HepG2 (cell line): ENCODE measurements around the gene TTBK2. TPM values are rescaled to one million over a fixed set of nuclear protein-coding genes. Genes with fewer than 3 reads are reported as not detected.
A peak's percentile ranks its signal among the peaks of the same experiment; 100 is the strongest.

Experiments used
- ARID2 ChIP-seq: sonication (generic); formaldehyde crosslinking; IDR thresholded peaks from 2 replicates; pipeline ENCODE4 v1.8.1; 2022; ENCODE audit warnings: mild to moderate bottlenecking, missing genetic modification reagents, borderline replicate concordance
- CEBPB ChIP-seq: IDR thresholded peaks from 2 replicates; pipeline ENCODE4 v1.6.1; 2011; ENCODE audit warnings: low read depth, low read length, improper control_type of control experiment, borderline replicate concordance
- ELF3 ChIP-seq: IDR thresholded peaks from 2 replicates; pipeline ENCODE4 v1.6.1; 2016; ENCODE audit warnings: missing genetic modification reagents, missing compliant biosample characterization
- ETV6 ChIP-seq: sonication (generic); formaldehyde crosslinking; conservative IDR thresholded peaks from 2 replicates; pipeline ENCODE4 v1.4.0; 2020; ENCODE audit warnings: missing genetic modification reagents
- FOXJ3 ChIP-seq: sonication (generic); formaldehyde crosslinking; IDR thresholded peaks from 2 replicates; pipeline ENCODE4 v1.4.0; 2020; ENCODE audit warnings: missing genetic modification reagents, mild to moderate bottlenecking, borderline replicate concordance
- HOXA3 ChIP-seq: sonication (generic); formaldehyde crosslinking; IDR thresholded peaks from 2 replicates; pipeline ENCODE4 v1.5.0; 2020; ENCODE audit warnings: missing genetic modification reagents
- KLF9 ChIP-seq: IDR thresholded peaks from 2 replicates; pipeline ENCODE4 v1.6.1; 2016; ENCODE audit warnings: low read depth
- MED8 ChIP-seq: sonication (generic); formaldehyde crosslinking; IDR thresholded peaks from 2 replicates; pipeline ENCODE4 v1.8.1; 2023; ENCODE audit warnings: mild to moderate bottlenecking, missing genetic modification reagents; ENCODE audit not compliant: insufficient replicate concordance
- RBFOX2 ChIP-seq: fragments of 200-400 bp; formaldehyde crosslinking; IDR thresholded peaks from 2 replicates; pipeline ENCODE4 v1.6.1; 2017; ENCODE audit warnings: low read depth, mild to moderate bottlenecking, low read length
- SALL1 ChIP-seq: sonication (generic); formaldehyde crosslinking; IDR thresholded peaks from 2 replicates; pipeline ENCODE4 v1.8.0; 2022; ENCODE audit warnings: mild to moderate bottlenecking, missing genetic modification reagents
- SALL2 ChIP-seq: sonication (generic); formaldehyde crosslinking; IDR thresholded peaks from 2 replicates; pipeline ENCODE4 v1.8.1; 2023; ENCODE audit warnings: mild to moderate bottlenecking, missing genetic modification reagents, inconsistent platforms
- ZBTB21 ChIP-seq: sonication (generic); formaldehyde crosslinking; IDR thresholded peaks from 2 replicates; pipeline ENCODE4 v1.4.0; 2020; ENCODE audit warnings: missing genetic modification reagents
- ZBTB8A ChIP-seq: sonication (generic); formaldehyde crosslinking; IDR thresholded peaks from 2 replicates; pipeline ENCODE4 v1.4.0; 2020; ENCODE audit warnings: mild to moderate bottlenecking, low read depth, missing genetic modification reagents, borderline replicate concordance
- ZNF331 ChIP-seq: sonication (generic); formaldehyde crosslinking; IDR thresholded peaks from 2 replicates; pipeline ENCODE4 v1.4.0; 2020; ENCODE audit warnings: missing genetic modification reagents
- polyA plus RNA-seq, 8 experiments: library from polyadenylated mRNA; depleted of rRNA in 3 of 8; stranded (reverse) in 7 of 8; unstranded in 1 of 8; fragments of >200 nt; fragmentation: Illumina TruSeq in 4 of 8; extraction: Trizol in 4 of 8; gene quantifications; 2 replicates each; pipeline versions ENCODE4 v1.2.1 to v1.2.3, GENCODE V29; 2011 to 2016; ENCODE audit warnings: low read depth in 4 of 8, missing spikeins in 1 of 8, mixed read lengths in 1 of 8; ENCODE audit not compliant: insufficient read depth in 1 of 8
- total RNA-seq, 5 experiments: library from RNA; depleted of rRNA; stranded (reverse); fragments of >200 nt; fragmentation: Illumina TruSeq; extraction: Trizol; gene quantifications; 2 replicates each; pipeline ENCODE4 v1.2.3, GENCODE V29; 2016; ENCODE audit warnings: low read depth in 1 of 5
- TF ChIP-seq, protein P1 (sequence below): sonication (generic); formaldehyde crosslinking; IDR thresholded peaks from 2 replicates; pipeline ENCODE4 v1.5.1; 2020; ENCODE audit warnings: missing genetic modification reagents, mild to moderate bottlenecking, borderline replicate concordance
- TF ChIP-seq, protein P2 (sequence below): sonication (generic); formaldehyde crosslinking; IDR thresholded peaks from 2 replicates; pipeline ENCODE4 v1.4.0; 2020; ENCODE audit warnings: mild to moderate bottlenecking, missing genetic modification reagents
- TF ChIP-seq, protein P3 (sequence below): sonication (generic); formaldehyde crosslinking; IDR thresholded peaks from 2 replicates; pipeline ENCODE4 v1.4.0; 2020; ENCODE audit warnings: low read depth, mild to moderate bottlenecking, missing genetic modification reagents
- TF ChIP-seq, protein P4 (sequence below): sonication (generic); formaldehyde crosslinking; IDR thresholded peaks from 2 replicates; pipeline ENCODE4 v1.5.0; 2020; ENCODE audit warnings: mild to moderate bottlenecking, low read depth, missing genetic modification reagents, borderline replicate concordance
- TF ChIP-seq, protein P5 (sequence below): sonication (generic); formaldehyde crosslinking; IDR thresholded peaks from 2 replicates; pipeline ENCODE4 v1.4.0; 2020; ENCODE audit warnings: missing genetic modification reagents, borderline replicate concordance
- TF ChIP-seq, protein P6 (sequence below): IDR thresholded peaks from 2 replicates; pipeline ENCODE4 v1.6.1; 2018; ENCODE audit warnings: missing genetic modification reagents

The TTBK2 gene
- total and polyA plus RNA-seq, 2 of the 13 experiments (the other 11 are each of a cell fraction or from before 2014, with no cell fraction given) = 5.1 to 7.4 TPM

DNA sequence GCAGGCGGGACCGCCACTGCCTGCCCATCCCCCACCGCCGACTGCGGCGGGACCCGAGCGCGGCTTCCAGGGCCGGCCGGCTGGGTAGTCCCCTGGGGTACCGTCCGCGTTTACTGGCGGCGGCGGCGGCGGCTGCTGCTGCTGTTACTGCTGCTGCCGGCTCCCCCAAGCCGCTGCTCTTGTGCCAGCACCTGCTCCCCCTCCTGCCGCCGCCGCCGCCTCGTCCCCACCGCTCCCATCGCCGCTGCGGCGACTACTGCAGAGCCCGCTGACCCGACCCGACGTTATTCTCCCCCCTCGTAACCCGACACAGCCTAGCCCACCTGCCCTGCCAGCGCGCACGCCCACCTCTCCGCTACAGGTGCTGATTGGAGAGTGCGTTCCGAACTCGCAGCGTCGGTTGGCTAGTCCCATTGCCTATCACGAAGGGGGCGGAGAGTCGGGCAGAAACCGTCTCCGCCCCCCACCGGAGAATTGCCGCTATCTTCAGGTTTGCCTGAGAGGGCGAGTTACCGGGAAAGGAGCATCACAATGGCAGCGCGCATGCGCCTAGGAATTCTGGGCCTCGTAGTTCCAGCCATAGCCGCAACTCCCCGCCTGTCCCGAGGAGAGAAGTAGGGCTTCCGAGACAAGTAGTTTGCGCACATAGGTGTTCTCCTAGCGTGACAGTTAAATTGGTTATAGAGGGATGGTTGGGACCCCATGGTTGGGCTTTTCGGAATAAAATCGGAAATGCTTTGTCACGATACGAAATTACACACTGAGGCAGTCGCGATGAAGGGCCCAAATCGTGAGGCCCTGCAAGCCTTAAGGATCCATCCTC is at the start of gene TTBK2 (continued):
- no peak for TF ChIP-seq ZBTB8A (CRISPR knock-in tag)
- no peak for TF ChIP-seq MED8
- TF ChIP-seq FOXJ3 (CRISPR knock-in tag) = no peak
- TF ChIP-seq ARID2 = no peak
- TF ChIP-seq ELF3 (CRISPR knock-in tag) = peak; percentile 71; the same call in 1 of the 2 replicates
- TF ChIP-seq, protein P1, sequence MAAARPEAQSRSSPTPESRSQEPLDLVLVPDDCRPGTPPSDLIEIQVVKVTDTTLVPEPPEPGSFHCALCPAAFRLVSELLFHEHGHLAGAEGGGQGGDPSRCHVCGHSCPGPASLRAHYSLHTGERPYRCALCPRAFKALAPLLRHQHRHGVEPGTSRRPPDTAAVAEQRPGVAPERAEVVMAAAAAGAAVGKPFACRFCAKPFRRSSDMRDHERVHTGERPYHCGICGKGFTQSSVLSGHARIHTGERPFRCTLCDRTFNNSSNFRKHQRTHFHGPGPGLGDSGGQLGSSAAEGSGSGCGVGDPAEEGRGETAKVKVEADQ (CRISPR knock-in tag) = no peak
- peak; percentile 20; the same call in 1 of the 2 replicates for TF ChIP-seq ZNF331 (CRISPR knock-in tag)
- TF ChIP-seq, protein P2, sequence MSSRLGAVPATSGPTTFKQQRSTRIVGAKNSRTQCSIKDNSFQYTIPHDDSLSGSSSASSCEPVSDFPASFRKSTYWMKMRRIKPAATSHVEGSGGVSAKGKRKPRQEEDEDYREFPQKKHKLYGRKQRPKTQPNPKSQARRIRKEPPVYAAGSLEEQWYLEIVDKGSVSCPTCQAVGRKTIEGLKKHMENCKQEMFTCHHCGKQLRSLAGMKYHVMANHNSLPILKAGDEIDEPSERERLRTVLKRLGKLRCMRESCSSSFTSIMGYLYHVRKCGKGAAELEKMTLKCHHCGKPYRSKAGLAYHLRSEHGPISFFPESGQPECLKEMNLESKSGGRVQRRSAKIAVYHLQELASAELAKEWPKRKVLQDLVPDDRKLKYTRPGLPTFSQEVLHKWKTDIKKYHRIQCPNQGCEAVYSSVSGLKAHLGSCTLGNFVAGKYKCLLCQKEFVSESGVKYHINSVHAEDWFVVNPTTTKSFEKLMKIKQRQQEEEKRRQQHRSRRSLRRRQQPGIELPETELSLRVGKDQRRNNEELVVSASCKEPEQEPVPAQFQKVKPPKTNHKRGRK (CRISPR knock-in tag) = no peak
- TF ChIP-seq ZBTB21 (CRISPR knock-in tag) = no peak
- TF ChIP-seq CEBPB = no peak
- TF ChIP-seq, protein P3, sequence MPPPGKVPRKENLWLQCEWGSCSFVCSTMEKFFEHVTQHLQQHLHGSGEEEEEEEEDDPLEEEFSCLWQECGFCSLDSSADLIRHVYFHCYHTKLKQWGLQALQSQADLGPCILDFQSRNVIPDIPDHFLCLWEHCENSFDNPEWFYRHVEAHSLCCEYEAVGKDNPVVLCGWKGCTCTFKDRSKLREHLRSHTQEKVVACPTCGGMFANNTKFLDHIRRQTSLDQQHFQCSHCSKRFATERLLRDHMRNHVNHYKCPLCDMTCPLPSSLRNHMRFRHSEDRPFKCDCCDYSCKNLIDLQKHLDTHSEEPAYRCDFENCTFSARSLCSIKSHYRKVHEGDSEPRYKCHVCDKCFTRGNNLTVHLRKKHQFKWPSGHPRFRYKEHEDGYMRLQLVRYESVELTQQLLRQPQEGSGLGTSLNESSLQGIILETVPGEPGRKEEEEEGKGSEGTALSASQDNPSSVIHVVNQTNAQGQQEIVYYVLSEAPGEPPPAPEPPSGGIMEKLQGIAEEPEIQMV (CRISPR knock-in tag) = no peak
- TF ChIP-seq RBFOX2 = peak; percentile 83
- TF ChIP-seq HOXA3 = peak; percentile 71; the same call in 1 of the 2 replicates
- TF ChIP-seq, protein P4, sequence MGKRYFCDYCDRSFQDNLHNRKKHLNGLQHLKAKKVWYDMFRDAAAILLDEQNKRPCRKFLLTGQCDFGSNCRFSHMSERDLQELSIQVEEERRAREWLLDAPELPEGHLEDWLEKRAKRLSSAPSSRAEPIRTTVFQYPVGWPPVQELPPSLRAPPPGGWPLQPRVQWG = no peak
- TF ChIP-seq SALL2 (CRISPR knock-in tag) = 0 out of 2 replicates have a peak, but pooled peaks have one; percentile 31
- no peak for TF ChIP-seq ETV6 (CRISPR knock-in tag)
- peak; percentile 54; the same call in 1 of the 2 replicates for TF ChIP-seq SALL1
- TF ChIP-seq KLF9 (CRISPR knock-in tag) = no peak
- TF ChIP-seq, protein P5, sequence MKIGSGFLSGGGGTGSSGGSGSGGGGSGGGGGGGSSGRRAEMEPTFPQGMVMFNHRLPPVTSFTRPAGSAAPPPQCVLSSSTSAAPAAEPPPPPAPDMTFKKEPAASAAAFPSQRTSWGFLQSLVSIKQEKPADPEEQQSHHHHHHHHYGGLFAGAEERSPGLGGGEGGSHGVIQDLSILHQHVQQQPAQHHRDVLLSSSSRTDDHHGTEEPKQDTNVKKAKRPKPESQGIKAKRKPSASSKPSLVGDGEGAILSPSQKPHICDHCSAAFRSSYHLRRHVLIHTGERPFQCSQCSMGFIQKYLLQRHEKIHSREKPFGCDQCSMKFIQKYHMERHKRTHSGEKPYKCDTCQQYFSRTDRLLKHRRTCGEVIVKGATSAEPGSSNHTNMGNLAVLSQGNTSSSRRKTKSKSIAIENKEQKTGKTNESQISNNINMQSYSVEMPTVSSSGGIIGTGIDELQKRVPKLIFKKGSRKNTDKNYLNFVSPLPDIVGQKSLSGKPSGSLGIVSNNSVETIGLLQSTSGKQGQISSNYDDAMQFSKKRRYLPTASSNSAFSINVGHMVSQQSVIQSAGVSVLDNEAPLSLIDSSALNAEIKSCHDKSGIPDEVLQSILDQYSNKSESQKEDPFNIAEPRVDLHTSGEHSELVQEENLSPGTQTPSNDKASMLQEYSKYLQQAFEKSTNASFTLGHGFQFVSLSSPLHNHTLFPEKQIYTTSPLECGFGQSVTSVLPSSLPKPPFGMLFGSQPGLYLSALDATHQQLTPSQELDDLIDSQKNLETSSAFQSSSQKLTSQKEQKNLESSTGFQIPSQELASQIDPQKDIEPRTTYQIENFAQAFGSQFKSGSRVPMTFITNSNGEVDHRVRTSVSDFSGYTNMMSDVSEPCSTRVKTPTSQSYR (CRISPR knock-in tag) = peak; percentile 50; the same call in 1 of the 2 replicates
- TF ChIP-seq, protein P6, sequence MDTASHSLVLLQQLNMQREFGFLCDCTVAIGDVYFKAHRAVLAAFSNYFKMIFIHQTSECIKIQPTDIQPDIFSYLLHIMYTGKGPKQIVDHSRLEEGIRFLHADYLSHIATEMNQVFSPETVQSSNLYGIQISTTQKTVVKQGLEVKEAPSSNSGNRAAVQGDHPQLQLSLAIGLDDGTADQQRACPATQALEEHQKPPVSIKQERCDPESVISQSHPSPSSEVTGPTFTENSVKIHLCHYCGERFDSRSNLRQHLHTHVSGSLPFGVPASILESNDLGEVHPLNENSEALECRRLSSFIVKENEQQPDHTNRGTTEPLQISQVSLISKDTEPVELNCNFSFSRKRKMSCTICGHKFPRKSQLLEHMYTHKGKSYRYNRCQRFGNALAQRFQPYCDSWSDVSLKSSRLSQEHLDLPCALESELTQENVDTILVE (CRISPR knock-in tag) = peak; percentile 99
